ENCODE data around the gene XBP1. TPM values are rescaled to one million over a fixed set of nuclear protein-coding genes. Genes with fewer than 3 reads are reported as not detected.

Gene XBP1
- total and polyA plus RNA-seq, 2 of the 13 experiments (the other 11 are each of a cell fraction or from before 2014, with no cell fraction given): 416 to 427 TPM

GRCh38 chr22:28829358-28830181 lies 29.2 kb upstream of the XBP1 start (continued):
- TF ChIP-seq PAWR (CRISPR knock-in tag; IDR thresholded peaks at IDR 0.05; ENCODE audit: borderline replicate concordance) (no peak), ZNF619 (CRISPR knock-in tag; IDR thresholded peaks at IDR 0.05) (no peak), HHEX (CRISPR knock-in tag; IDR thresholded peaks at IDR 0.05) (no peak), NCOA5 (CRISPR knock-in tag; IDR thresholded peaks at IDR 0.05) (no peak), NR2F1 (CRISPR knock-in tag; IDR thresholded peaks at IDR 0.05) (0 out of 4 replicates have a peak, but pooled peaks of 1 of the 2 experiments have one; percentile 39), DNMT3B (CRISPR knock-in tag; conservative IDR thresholded peaks at IDR 0.05) (0 out of 2 replicates have a peak, but pooled peaks have one; percentile 54), ZHX1 (CRISPR knock-in tag; IDR thresholded peaks at IDR 0.05; ENCODE audit: low read depth) (no peak), ZNF207 (IDR thresholded peaks at IDR 0.05; ENCODE audit: borderline replicate concordance) (no peak), ZNF17 (CRISPR knock-in tag; IDR thresholded peaks at IDR 0.05) (no peak), IRF2 (CRISPR knock-in tag; IDR thresholded peaks at IDR 0.05) (peak; percentile 74), MIER2 (CRISPR knock-in tag; IDR thresholded peaks at IDR 0.05) (peak; percentile 19; the same call in 1 of the 2 replicates), CREB3 (CRISPR knock-in tag; IDR thresholded peaks at IDR 0.05) (no peak), ZNF572 (CRISPR knock-in tag; IDR thresholded peaks at IDR 0.05) (no peak), POLR2AphosphoS2 (IDR thresholded peaks at IDR 0.05; ENCODE audit: low read depth, low read length) (no peak), DZIP1 (CRISPR knock-in tag; IDR thresholded peaks at IDR 0.05) (no peak), CEBPZ (IDR thresholded peaks at IDR 0.05; ENCODE audit: low read length) (no peak)
- TF ChIP-seq, protein P1, sequence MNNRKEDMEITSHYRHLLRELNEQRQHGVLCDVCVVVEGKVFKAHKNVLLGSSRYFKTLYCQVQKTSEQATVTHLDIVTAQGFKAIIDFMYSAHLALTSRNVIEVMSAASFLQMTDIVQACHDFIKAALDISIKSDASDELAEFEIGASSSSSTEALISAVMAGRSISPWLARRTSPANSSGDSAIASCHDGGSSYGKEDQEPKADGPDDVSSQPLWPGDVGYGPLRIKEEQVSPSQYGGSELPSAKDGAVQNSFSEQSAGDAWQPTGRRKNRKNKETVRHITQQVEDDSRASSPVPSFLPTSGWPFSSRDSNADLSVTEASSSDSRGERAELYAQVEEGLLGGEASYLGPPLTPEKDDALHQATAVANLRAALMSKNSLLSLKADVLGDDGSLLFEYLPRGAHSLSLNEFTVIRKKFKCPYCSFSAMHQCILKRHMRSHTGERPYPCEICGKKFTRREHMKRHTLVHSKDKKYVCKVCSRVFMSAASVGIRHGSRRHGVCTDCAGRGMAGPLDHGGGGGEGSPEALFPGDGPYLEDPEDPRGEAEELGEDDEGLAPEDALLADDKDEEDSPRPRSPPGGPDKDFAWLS (CRISPR knock-in tag; IDR thresholded peaks at IDR 0.05; ENCODE audit: borderline replicate concordance): no peak

Measured in HepG2 (cell line).